Renal pelvis (tissue), 12 donors: ENCODE results near the gene NAIF1. TPM values are rescaled to one million over a fixed set of nuclear protein-coding genes. Genes with fewer than 3 reads are reported as not detected.
A peak's percentile ranks its signal among the peaks of the same experiment; 100 is the strongest.
"Not testable (repeated sequence)": the region's sequence is repeated elsewhere in the genome, so short reads cannot be mapped to it uniquely, and the experiment has no call there.

Experiments used
- DNase-seq: peaks from one replicate; pipeline ENCODE4 v3.0.0-alpha.2; 2013
- long read RNA-seq, 16 experiments: transcript quantifications; one replicate each; lab custom pipeline, GENCODE V29; 2026
- polyA plus RNA-seq, 3 donors: library from polyadenylated mRNA; unstranded; fragments of 120-200 nt; gene quantifications; one replicate each; pipeline ENCODE4 v1.2.1, GENCODE V29; 2013; ENCODE audit not compliant: insufficient read length in 3 of 3

NAIF1 gene, protein sequence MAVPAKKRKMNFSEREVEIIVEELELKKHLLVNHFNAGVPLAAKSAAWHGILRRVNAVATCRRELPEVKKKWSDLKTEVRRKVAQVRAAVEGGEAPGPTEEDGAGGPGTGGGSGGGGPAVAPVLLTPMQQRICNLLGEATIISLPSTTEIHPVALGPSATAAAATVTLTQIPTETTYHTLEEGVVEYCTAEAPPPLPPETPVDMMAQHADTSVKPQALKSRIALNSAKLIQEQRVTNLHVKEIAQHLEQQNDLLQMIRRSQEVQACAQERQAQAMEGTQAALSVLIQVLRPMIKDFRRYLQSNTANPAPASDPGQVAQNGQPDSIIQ
- polyA plus RNA-seq = 10 to 100 TPM; 10.4 to 13.9 (median 11.8) TPM
- long read RNA-seq, donor 1, partial matches to known transcripts = 0 of 2 reads
- long read RNA-seq, donor 1, other reads (novel, unspliced or antisense) = 0 of 2 reads
- long read RNA-seq, donor 2, partial matches to known transcripts = 0 of 2 reads
- long read RNA-seq, donor 2, other reads (novel, unspliced or antisense) = 0 of 2 reads
- long read RNA-seq, donor 3, partial matches to known transcripts = 29 of 31 reads
- long read RNA-seq, donor 3, other reads (novel, unspliced or antisense) = 0 of 31 reads
- long read RNA-seq, donor 4, partial matches to known transcripts = 0 of 3 reads
- long read RNA-seq, donor 4, other reads (novel, unspliced or antisense) = 0 of 3 reads
- long read RNA-seq, donor 5 = 0 reads
- long read RNA-seq, donor 6, partial matches to known transcripts = 41 of 45 reads
- long read RNA-seq, donor 6, other reads (novel, unspliced or antisense) = 0 of 45 reads
- long read RNA-seq, donor 7, partial matches to known transcripts = 0 of 6 reads
- long read RNA-seq, donor 7, other reads (novel, unspliced or antisense) = 0 of 6 reads
- long read RNA-seq, donor 8, partial matches to known transcripts = 0 of 1 reads
- long read RNA-seq, donor 8, other reads (novel, unspliced or antisense) = 0 of 1 reads
- long read RNA-seq, donor 9, partial matches to known transcripts = 0 of 1 reads
- long read RNA-seq, donor 9, other reads (novel, unspliced or antisense) = 0 of 1 reads
- long read RNA-seq, donor 10, partial matches to known transcripts = 0 of 3 reads
- long read RNA-seq, donor 10, other reads (novel, unspliced or antisense) = 0 of 3 reads
- long read RNA-seq, donor 11, partial matches to known transcripts = 0 of 6 reads
- long read RNA-seq, donor 11, other reads (novel, unspliced or antisense) = 0 of 6 reads
- long read RNA-seq, donor 12, partial matches to known transcripts = 0 of 2 reads
- long read RNA-seq, donor 12, other reads (novel, unspliced or antisense) = 0 of 2 reads
- long read RNA-seq, donor 13, partial matches to known transcripts = 5 of 6 reads
- long read RNA-seq, donor 13, other reads (novel, unspliced or antisense) = 0 of 6 reads
- long read RNA-seq, donor 14 = 0 reads
- long read RNA-seq, donor 15, partial matches to known transcripts = 0 of 4 reads
- long read RNA-seq, donor 15, other reads (novel, unspliced or antisense) = 0 of 4 reads
- long read RNA-seq, donor 16, partial matches to known transcripts = 0 of 3 reads
- long read RNA-seq, donor 16, other reads (novel, unspliced or antisense) = 0 of 3 reads

GRCh38 chr9:128066713-128067644, at the start of gene NAIF1:
Gene NAIF1, minus strand, starts transcription at chr9:128067320. Its CDS starts 219 bp downstream, at chr9:128067101.
- DNase-seq = peak; percentile 99

DNA sequence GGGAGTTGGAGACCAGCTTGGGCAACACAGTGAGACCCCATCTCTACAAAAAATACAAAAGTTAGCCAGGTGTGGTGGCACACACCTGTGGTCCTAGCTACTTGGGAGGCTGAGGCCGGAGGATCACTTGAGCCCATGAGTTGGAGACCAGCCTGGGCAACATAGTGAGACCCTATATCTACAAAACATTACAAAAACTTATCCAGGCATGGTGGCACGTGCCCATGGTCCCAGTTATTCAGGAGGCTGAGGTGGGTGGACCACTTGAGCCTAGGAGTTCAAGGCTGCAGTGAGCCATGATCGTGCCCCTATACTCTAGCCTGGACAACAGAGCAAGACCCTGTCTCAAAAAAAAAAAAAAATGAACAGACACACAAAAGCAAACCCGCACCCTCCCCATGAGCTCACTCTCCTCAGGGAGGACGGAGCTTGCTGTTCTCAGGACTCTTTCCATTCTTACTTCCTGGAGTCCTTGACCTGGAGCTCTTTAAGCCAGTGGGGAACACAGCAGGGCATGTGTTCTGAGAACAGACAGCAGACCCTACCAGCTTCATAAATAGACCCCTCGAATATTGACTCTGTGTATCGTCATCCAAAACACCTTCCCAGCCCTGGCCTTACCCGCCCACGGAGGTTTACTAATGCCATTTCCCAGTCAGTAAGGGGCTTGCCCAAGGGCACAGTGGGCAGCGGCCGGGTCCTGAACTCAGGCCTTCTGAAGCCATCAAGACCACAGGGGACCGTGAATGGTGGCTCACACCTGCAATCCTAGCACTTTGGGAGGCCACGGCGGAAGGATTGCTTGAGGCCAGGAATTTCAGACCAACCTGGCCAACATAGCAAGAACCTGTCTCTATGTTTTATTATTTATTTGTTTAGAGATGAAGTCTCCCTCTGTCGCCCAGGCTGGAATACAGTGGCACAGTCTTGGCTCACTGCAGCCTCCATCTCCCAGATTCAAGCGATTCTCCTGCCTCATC, 49.3 kb upstream of the NAIF1 start:
- DNase-seq = no peak

DNA sequence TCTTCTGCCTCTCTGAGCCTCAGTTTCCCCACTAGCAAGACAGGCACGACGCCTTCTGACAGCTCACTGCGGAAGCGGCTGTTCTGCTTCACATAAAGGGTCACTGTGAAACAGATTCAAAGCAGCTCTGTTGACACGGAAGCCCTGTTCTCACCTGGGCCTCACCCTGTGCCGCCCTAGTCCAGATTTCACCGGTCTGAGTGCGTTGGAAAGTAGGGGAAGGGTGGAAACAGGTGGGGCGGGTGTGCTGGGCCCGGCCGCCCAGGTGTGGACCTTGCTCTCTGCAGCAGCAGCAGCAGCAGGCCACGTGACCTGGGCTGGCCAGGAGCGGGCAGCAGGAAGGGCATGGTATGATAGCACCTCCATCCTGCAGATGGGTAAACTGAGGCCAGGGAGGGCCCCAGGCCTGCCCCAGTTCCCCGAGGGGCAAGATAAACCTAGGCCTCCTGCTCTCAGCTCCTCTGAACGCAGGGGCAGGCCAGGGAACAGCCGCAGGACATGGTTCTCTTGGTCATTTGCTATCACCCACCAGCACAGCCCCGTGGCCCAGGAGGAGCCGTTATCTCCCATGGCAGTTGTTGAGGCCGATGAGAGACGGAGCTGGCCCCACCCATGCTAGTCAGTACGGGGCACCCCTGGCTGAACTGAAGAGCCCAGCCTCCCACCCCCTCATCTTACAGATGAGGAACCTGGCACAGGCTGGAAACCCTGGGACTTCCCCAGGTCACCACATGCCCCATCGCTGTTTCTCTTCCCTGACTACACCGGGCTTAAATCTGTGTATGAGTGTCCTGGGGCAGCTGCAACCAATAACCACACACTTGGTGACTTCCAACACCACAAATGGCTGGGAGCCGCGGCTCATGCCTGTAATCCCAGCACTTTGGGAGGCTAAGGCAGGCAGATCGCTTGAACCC, 48.3 kb upstream of the NAIF1 start:
- no peak for DNase-seq

DNA sequence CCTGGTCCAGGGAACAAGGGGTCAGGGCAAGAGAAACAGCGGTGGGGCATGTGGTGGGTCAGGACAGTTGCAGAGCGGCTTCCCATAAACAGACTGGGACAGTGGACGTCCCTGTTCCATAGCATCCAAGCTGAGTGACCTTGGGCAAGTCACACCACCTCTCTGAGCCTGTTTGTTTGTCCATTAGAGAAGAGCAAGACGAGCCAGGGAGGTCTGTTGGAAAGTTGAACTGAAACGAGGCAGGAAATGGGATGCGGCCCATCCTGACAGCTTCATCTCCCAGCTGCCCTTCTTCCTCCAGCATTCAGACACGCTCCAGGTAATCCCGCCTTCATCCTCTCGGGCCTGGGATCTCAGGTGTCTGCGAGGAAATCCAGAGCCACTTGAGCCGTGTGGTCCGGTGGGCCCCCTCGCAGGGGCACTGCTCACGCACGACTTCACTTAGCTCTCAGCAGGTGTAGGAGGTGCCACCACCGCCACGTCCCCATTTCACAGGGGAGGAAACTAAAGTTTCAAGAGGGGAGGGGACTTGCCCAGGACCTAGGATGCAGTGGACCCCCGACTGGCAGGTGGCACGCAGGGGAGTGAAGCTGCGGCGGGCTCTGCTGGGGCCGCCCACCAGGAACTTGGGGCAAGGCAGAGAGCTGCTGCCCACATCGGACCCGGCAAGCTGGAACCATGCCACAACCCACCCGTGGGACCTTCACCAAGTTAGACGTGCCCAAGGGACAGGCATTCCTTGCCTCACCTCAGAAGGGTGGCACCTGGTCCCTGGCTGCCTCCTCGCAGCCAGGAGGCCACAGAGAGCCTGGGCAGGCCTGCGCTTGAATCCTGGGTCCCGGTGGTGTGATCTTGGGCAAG, 47.4 kb upstream of the NAIF1 start:
- no peak for DNase-seq

- no peak for DNase-seq
Observed at GRCh38 chr9:128113526-128114325, 46.6 kb upstream of the NAIF1 start.

DNA sequence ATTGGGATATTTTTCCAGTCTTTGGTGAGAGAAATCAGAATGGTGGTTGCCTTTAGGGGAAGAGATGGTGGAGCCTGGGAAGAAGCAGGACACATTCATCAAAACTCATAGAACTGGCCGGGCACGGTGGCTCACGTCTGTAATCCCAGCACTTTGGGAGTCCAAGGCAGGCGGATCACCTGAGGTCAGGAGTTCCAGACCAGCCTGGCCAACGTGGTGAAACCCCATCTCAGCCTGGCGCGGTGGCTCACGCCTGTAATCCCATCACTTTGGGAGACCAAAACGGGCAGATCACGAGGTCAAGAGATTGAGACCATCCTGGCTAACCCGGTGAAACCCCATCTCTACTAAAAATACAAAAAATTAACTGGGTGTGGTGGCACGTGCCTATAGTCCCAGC, 44.6 kb upstream of the NAIF1 start:
- not testable (repeated sequence) for DNase-seq

DNA sequence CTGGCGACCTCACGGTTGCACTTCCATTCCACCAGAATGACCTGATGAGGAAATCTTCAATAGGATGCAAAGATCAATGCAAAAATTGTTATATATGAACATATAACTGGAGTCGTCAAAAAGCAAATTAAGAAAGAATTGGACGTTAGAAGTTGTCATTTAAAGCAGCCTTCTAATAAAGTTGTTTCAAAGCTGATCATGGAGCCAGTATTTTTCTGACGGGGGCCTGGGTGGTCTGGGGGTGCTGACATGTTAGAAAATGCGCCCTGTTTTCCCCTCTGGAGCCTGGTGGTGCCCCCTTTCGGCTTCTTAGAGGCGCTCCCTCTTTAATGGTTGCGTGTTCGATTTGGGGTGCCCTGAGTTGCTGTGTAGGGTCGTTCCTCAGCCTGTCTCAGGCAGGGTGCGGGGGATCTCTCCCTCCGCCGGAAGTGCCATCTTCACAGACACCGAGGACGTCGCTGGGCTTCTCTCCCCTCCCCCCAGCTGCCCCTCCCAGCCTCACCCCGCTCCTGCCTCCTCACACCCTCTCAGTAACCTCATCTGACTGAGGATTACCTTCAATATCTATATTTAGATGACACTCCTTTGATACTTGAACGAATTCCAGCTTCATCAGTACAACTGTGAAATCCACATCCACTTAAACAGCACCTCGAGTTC, 42.1 kb upstream of the NAIF1 start:
- DNase-seq = no peak

DNA sequence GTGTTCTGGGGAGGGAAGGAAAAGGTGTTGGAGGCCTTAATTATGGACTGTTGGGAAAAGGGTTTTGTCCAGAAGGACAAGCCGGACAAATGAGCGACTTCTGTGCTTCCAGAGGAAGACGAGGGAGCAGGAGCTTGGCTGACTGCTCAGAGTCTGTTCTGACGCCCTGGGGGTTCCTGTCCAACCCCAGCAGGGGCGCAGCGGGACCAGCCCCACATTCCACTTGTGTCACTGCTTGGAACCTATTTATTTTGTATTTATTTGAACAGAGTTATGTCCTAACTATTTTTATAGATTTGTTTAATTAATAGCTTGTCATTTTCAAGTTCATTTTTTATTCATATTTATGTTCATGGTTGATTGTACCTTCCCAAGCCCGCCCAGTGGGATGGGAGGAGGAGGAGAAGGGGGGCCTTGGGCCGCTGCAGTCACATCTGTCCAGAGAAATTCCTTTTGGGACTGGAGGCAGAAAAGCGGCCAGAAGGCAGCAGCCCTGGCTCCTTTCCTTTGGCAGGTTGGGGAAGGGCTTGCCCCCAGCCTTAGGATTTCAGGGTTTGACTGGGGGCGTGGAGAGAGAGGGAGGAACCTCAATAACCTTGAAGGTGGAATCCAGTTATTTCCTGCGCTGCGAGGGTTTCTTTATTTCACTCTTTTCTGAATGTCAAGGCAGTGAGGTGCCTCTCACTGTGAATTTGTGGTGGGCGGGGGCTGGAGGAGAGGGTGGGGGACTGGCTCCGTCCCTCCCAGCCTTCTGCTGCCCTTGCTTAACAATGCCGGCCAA, 41.3 kb upstream of the NAIF1 start:
- DNase-seq = no peak

DNA sequence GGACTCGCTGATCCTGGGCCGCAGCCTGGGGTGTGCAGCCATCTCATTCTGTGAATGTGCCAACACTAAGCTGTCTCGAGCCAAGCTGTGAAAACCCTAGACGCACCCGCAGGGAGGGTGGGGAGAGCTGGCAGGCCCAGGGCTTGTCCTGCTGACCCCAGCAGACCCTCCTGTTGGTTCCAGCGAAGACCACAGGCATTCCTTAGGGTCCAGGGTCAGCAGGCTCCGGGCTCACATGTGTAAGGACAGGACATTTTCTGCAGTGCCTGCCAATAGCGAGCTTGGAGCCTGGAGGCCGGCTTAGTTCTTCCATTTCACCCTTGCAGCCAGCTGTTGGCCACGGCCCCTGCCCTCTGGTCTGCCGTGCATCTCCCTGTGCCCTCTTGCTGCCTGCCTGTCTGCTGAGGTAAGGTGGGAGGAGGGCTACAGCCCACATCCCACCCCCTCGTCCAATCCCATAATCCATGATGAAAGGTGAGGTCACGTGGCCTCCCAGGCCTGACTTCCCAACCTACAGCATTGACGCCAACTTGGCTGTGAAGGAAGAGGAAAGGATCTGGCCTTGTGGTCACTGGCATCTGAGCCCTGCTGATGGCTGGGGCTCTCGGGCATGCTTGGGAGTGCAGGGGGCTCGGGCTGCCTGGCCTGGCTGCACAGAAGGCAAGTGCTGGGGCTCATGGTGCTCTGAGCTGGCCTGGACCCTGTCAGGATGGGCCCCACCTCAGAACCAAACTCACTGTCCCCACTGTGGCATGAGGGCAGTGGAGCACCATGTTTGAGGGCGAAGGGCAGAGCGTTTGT, 40.5 kb upstream of the NAIF1 start:
- DNase-seq = no peak

DNA sequence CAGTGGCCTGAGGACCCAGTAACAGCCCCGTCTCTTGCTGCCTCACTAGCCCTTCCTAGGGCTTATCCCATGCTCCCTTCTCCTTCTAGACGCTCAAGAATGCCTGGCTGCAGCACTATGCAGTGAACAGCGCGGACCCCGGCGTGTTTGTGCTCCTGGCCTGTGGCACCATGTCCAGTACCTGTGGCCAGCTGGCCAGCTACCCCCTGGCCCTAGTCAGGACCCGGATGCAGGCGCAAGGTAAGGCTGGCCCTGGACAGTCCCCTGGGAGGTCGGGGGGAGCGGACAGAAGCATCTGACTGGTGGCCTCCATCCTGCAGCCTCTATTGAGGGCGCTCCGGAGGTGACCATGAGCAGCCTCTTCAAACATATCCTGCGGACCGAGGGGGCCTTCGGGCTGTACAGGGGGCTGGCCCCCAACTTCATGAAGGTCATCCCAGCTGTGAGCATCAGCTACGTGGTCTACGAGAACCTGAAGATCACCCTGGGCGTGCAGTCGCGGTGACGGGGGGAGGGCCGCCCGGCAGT, 39.9 kb upstream of the NAIF1 start:
- DNase-seq = no peak

- DNase-seq = no peak
Observed at GRCh38 chr9:128106181-128106939, 39.2 kb upstream of the NAIF1 start.

- no peak for DNase-seq
Observed at GRCh38 chr9:128105538-128106175, 38.5 kb upstream of the NAIF1 start.
